SK-N-SH (cell line): Measurements from ENCODE around the gene ATP6V0B. TPM values are rescaled to one million over a fixed set of nuclear protein-coding genes. Genes with fewer than 3 reads are reported as not detected.

Source experiments
- CTCF ChIA-PET: fragments of 300-600, 350-600 bp; formaldehyde crosslinking; extraction: SDS; loops from one replicate; lab custom pipeline; 2021; lab: Yijun Ruan, JAX
- POLR2A ChIA-PET: fragments of 350-600 bp; sonication (Branson Sonifier 250); formaldehyde crosslinking; extraction: SDS; loops from one replicate; lab custom pipeline; 2020; ENCODE audit warnings: antibody characterized with exemption, inconsistent platforms; lab: Yijun Ruan, JAX
- DNase-seq: peaks from one replicate; pipeline ENCODE4 v3.0.0; 2012
- H2AFZ ChIP-seq: fragments of 200-600 bp; sonication (generic); 2 replicates; pipeline ENCODE4 v1.8.1; 2016; ENCODE audit warnings: antibody characterized with exemption, mild to moderate bottlenecking, low read depth
- H3F3A ChIP-seq: fragments of 200-600 bp; sonication (generic); replicated peaks from 2 replicates; pipeline ENCODE3; 2016; ENCODE audit warnings: antibody characterized with exemption, mild to moderate bottlenecking; ENCODE audit not compliant: insufficient read depth
- H3K27ac ChIP-seq, 2 experiments: fragments of 200-500 bp in 1 of 2; fragments of 200-600 bp in 1 of 2; sonication (Bioruptor generic) in 1 of 2; sonication (generic), shearing (Covaris generic) in 1 of 2; 2 replicates each; pipeline versions ENCODE4 v1.5.1 to v1.6.1; 2014 to 2016; ENCODE audit warnings: low read depth in 2 of 2, inconsistent platforms in 1 of 2, low read length in 1 of 2, mild to moderate bottlenecking in 1 of 2, mixed read lengths in 1 of 2
- H3K27me3 ChIP-seq: fragments of 200-600 bp; sonication (generic), shearing (Covaris generic); 2 replicates; pipeline ENCODE4 v1.6.1; 2016; ENCODE audit warnings: mixed run types; ENCODE audit not compliant: insufficient read depth
- H3K36me3 ChIP-seq, 2 experiments: fragments of 200-500 bp in 1 of 2; fragments of 200-600 bp in 1 of 2; sonication (Bioruptor generic) in 1 of 2; sonication (generic) in 1 of 2; replicated peaks in 1 of 2; 2 replicates each; pipeline versions ENCODE3 to v1.5.1; 2014 to 2016; ENCODE audit warnings: low read length in 1 of 2, mild to moderate bottlenecking in 1 of 2; ENCODE audit not compliant: insufficient read depth in 2 of 2, control insufficient read depth in 1 of 2
- H3K4me1 ChIP-seq, 2 experiments: fragments of 200-500 bp in 1 of 2; fragments of 200-600 bp in 1 of 2; sonication (Bioruptor generic) in 1 of 2; sonication (generic), shearing (Covaris generic) in 1 of 2; 2 replicates each; pipeline versions ENCODE4 v1.5.1 to v1.6.1; 2014 to 2016; ENCODE audit warnings: low read depth in 1 of 2, low read length in 1 of 2, mixed run types in 1 of 2; ENCODE audit not compliant: insufficient read depth in 2 of 2, control insufficient read depth in 1 of 2
- H3K4me2 ChIP-seq: fragments of 200-600 bp; sonication (generic), shearing (Covaris generic); 2 replicates; pipeline ENCODE4 v1.6.1; 2017; ENCODE audit warnings: mixed run types
- H3K4me3 ChIP-seq, 2 experiments: fragments of 200-500 bp in 1 of 2; fragments of 200-600 bp in 1 of 2; sonication (Bioruptor generic) in 1 of 2; sonication (generic), shearing (Covaris generic) in 1 of 2; 2 replicates each; pipeline versions ENCODE4 v1.5.1 to v1.8.1; 2014 to 2016; ENCODE audit warnings: low read depth in 2 of 2, inconsistent platforms in 1 of 2, low read length in 1 of 2, mild to moderate bottlenecking in 1 of 2, mixed read lengths in 1 of 2, moderate library complexity in 1 of 2
- H3K79me2 ChIP-seq: fragments of 200-600 bp; sonication (generic); 2 replicates; pipeline ENCODE4 v1.8.1; 2017; ENCODE audit warnings: mild to moderate bottlenecking; ENCODE audit not compliant: insufficient read depth
- H3K9ac ChIP-seq: fragments of 200-600 bp; sonication (generic); 2 replicates; pipeline ENCODE4 v1.6.1; 2017; ENCODE audit warnings: mixed run types
- H3K9me2 ChIP-seq: fragments of 200-600 bp; sonication (generic); 2 replicates; pipeline ENCODE4 v1.6.1; 2017; ENCODE audit warnings: mixed run types
- H3K9me3 ChIP-seq: fragments of 200-600 bp; sonication (generic); 2 replicates; pipeline ENCODE4 v1.6.1; 2017; ENCODE audit warnings: mixed run types, mild to moderate bottlenecking, moderate library complexity
- H4K20me1 ChIP-seq: fragments of 200-600 bp; sonication (generic); 2 replicates; pipeline ENCODE4 v1.6.1; 2017; ENCODE audit warnings: mild to moderate bottlenecking, mixed run types; ENCODE audit not compliant: insufficient read depth
- CHD2 ChIP-seq: fragments of 150-350 bp; IDR thresholded peaks from 2 replicates; pipeline ENCODE4 v1.6.1; 2018; ENCODE audit warnings: low read length; ENCODE audit not compliant: partially characterized antibody
- EZH2phosphoT487 ChIP-seq: fragments of 200-600 bp; sonication (generic); IDR thresholded peaks from 2 replicates; pipeline ENCODE4 v1.6.1; 2017; ENCODE audit warnings: low read depth, mixed run types, mild to moderate bottlenecking, antibody characterized with exemption, moderate library complexity, borderline replicate concordance
- GATA2 ChIP-seq: sonication (generic); formaldehyde crosslinking; IDR thresholded peaks from 2 replicates; pipeline ENCODE4 v1.5.0; 2020; ENCODE audit warnings: mild to moderate bottlenecking, missing genetic modification reagents
- JUND ChIP-seq: IDR thresholded peaks from 2 replicates; pipeline ENCODE4 v1.4.0; 2012
- MEF2A ChIP-seq: IDR thresholded peaks from 2 replicates; pipeline ENCODE4 v1.4.0; 2012; ENCODE audit warnings: low read depth, borderline replicate concordance
- MXI1 ChIP-seq: IDR thresholded peaks from 2 replicates; pipeline ENCODE4 v1.6.1; 2012; ENCODE audit warnings: mild to moderate bottlenecking, low read depth, low read length, improper control_type of control experiment
- POLR2AphosphoS5 ChIP-seq: IDR thresholded peaks from 2 replicates; pipeline ENCODE4 v1.6.1; 2012; ENCODE audit warnings: low read depth, low read length
- RAD21 ChIP-seq: IDR thresholded peaks from 2 replicates; pipeline ENCODE4 v1.6.1; 2012; ENCODE audit warnings: mild to moderate bottlenecking, low read length
- RCOR1 ChIP-seq: fragments of 150-350 bp; IDR thresholded peaks from 2 replicates; pipeline ENCODE4 v1.6.1; 2017; ENCODE audit warnings: antibody characterized with exemption, low read length
- RFX5 ChIP-seq: IDR thresholded peaks from 2 replicates; pipeline ENCODE4 v1.6.1; 2012; ENCODE audit warnings: mild to moderate bottlenecking, improper control_type of control experiment, low read length
- RXRA ChIP-seq: IDR thresholded peaks from 2 replicates; pipeline ENCODE4 v1.4.0; 2012; ENCODE audit warnings: low read depth, mild to moderate bottlenecking, borderline replicate concordance
- TCF12 ChIP-seq: IDR thresholded peaks from 2 replicates; pipeline ENCODE4 v1.4.0; 2012
- YY1 ChIP-seq: IDR thresholded peaks from 2 replicates; pipeline ENCODE4 v1.4.0; 2012; ENCODE audit warnings: low read depth, mild to moderate bottlenecking
- WGBS: methylation state at CpG from one replicate; pipeline ENCODE4 v1.1.6; 2017; ENCODE audit warnings: low lambda C conversion rate; 5-methylcytosine and 5-hydroxymethylcytosine counted together
- polyA plus RNA-seq, 3 experiments: library from polyadenylated mRNA; depleted of rRNA; stranded (reverse); fragments of >200 nt; gene quantifications; 2 replicates each; pipeline ENCODE4 v1.2.3, GENCODE V29; 2012
- TF ChIP-seq, protein P1 (sequence below): IDR thresholded peaks from 2 replicates; pipeline ENCODE4 v1.4.0; 2012; ENCODE audit warnings: low read depth
- TF ChIP-seq, protein P2 (sequence below): IDR thresholded peaks from 2 replicates; pipeline ENCODE4; 2012

Gene ATP6V0B
- polyA plus RNA-seq, 1 of the 3 experiments (the other 2 are of a cell fraction) = 180 TPM

DNA sequence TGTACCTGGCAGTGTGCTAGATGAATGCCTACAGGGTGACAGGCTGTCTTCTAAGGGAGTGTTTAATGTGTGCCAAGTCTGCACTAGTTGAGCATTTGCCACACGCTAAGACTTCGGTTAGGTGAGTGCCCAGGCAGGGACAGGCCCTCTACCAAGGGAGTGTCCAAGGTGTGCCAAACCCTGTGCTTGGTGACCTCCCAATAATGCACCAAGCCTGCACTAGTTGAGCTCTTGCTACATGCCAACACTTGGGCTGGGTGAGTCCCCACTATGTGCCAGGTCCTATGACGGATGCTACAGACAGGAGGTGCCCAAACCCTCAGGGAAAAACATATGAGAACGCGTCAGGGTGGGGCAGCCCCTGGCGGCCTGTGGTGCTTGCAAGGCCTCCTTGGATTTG, 45.7 kb downstream of the ATP6V0B start:
- H3K4me2 ChIP-seq = no peak overlapping the region
- H3K27me3 ChIP-seq = no peaks in the 10 kb centered on the region
- POLR2A ChIA-PET = no interaction called here
- no peak for DNase-seq
- no peak overlapping the region for H3K4me3 ChIP-seq
- H3K9me2 ChIP-seq = no peaks in the 10 kb centered on the region
- H3K9me3 ChIP-seq = no peaks in the 10 kb centered on the region
- no peak overlapping the region for H3K9ac ChIP-seq
- H4K20me1 ChIP-seq = no peaks in the 10 kb centered on the region
- H3K4me1 ChIP-seq = peaks cover 0 to 14% of the 10 kb centered on the region in 2 experiments; a peak in 1 of 4 replicates
- no peaks in the 10 kb centered on the region for H3K79me2 ChIP-seq
- H2AFZ ChIP-seq = no peak overlapping the region
- CTCF ChIA-PET = interaction anchor here (1.1 to 25.6 kb wide), 5 partner anchors 10 to 27 kb away, joined by 3 to 598 read pairs (median 7); partner anchors contain the start of genes CCDC24 and SLC6A9
- no peaks in the 10 kb centered on the region for H3K36me3 ChIP-seq
- no peak overlapping the region for H3K27ac ChIP-seq
- TF ChIP-seq MEF2A (no peak), TCF12 (no peak), RAD21 (no peak), JUND (no peak), POLR2AphosphoS5 (no peak), RXRA (no peak), GATA2 (CRISPR knock-in tag) (no peak)
- TF ChIP-seq, protein P1, sequence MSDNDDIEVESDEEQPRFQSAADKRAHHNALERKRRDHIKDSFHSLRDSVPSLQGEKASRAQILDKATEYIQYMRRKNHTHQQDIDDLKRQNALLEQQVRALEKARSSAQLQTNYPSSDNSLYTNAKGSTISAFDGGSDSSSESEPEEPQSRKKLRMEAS = no peak
- TF ChIP-seq, all 33 proteins: peak for 0
- no peaks in the 10 kb centered on the region for H3F3A ChIP-seq
- 80% methylated on average over 5 of the region's 6 CpGs for WGBS

DNA sequence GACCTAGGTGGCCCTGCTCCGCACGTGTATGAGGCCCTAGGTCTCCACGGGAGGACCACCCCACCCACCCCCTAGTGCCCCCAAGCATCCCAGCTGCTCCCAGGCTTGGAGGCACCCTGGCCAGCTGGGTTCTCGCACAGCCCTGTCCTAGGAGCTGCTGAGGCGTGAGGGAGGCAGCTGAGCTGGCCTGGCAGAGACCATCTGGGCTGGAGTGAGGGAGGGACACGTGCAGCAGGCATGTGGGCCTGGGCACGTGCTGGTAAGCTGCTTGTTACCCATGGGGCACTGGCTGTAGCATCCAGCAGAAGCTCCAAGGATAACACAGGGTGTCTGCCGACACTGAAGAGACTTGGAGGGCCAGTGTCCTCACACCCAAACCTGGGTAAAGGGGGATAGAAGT, 46.4 kb downstream of the ATP6V0B start:
- no peaks in the 10 kb centered on the region for H3F3A ChIP-seq
- H3K27ac ChIP-seq = no peak overlapping the region
- peaks cover 0 to 14% of the 10 kb centered on the region in 2 experiments; a peak in 1 of 4 replicates for H3K4me1 ChIP-seq
- no peaks in the 10 kb centered on the region for H3K27me3 ChIP-seq
- no peaks in the 10 kb centered on the region for H3K36me3 ChIP-seq
- no peak for DNase-seq
- no peak for TF ChIP-seq RCOR1
- TF ChIP-seq RFX5 = no peak
- no peak for TF ChIP-seq EZH2phosphoT487
- TF ChIP-seq YY1 = no peak
- TF ChIP-seq MXI1 = no peak
- TF ChIP-seq, protein P2, sequence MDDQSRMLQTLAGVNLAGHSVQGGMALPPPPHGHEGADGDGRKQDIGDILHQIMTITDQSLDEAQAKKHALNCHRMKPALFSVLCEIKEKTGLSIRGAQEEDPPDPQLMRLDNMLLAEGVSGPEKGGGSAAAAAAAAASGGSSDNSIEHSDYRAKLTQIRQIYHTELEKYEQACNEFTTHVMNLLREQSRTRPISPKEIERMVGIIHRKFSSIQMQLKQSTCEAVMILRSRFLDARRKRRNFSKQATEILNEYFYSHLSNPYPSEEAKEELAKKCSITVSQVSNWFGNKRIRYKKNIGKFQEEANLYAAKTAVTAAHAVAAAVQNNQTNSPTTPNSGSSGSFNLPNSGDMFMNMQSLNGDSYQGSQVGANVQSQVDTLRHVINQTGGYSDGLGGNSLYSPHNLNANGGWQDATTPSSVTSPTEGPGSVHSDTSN = no peak
- TF ChIP-seq CHD2 = no peak
- H3K9me3 ChIP-seq = no peaks in the 10 kb centered on the region
- no peaks in the 10 kb centered on the region for H4K20me1 ChIP-seq
- WGBS = 60% methylated on average over 1 of the region's 8 CpGs
- H3K79me2 ChIP-seq = no peaks in the 10 kb centered on the region
- H3K9me2 ChIP-seq = no peaks in the 10 kb centered on the region
- POLR2A ChIA-PET = no interaction called here
- H3K4me3 ChIP-seq = no peak overlapping the region
- no peak overlapping the region for H3K4me2 ChIP-seq
- CTCF ChIA-PET = interaction anchor here (0.8 to 25.6 kb wide), 6 partner anchors 10 to 26 kb away, joined by 3 to 598 read pairs (median 6); partner anchors contain the start of gene CCDC24
- H3K9ac ChIP-seq = no peak overlapping the region
- no peak overlapping the region for H2AFZ ChIP-seq
